ENCODE results near the gene ALPG. TPM values are rescaled to one million over a fixed set of nuclear protein-coding genes. Genes with fewer than 3 reads are reported as not detected.

ALPG gene
- total RNA-seq, 1 donor from 2014 or later: not detected

- DNase-seq (ENCODE audit: low read depth): no peak
These were observed 50.7 kb downstream of the ALPG start for GRCh38 chr2:232457121-232458011.

GRCh38 chr2:232458051-232458660, 51.5 kb downstream of the ALPG start:
- DNase-seq (ENCODE audit: low read depth): no peak

- no peak for DNase-seq (ENCODE audit: low read depth)
These were observed 52.2 kb downstream of the ALPG start for GRCh38 chr2:232458661-232459418.

- DNase-seq (ENCODE audit: low read depth): no peak
These were observed 52.9 kb downstream of the ALPG start for GRCh38 chr2:232459419-232460035.

GRCh38 chr2:232460171-232460570, 53.5 kb downstream of the ALPG start:
- no peak for DNase-seq (ENCODE audit: low read depth)

Other genes starting within 250 kb of the ALPG start
- gene ALPP, start 28.1 kb upstream of the ALPG start, total RNA-seq: not detected in 2 replicates
- not detected in 2 replicates for gene ALPI, start 49.3 kb downstream of the ALPG start, total RNA-seq
- gene ECEL1, start 81.0 kb downstream of the ALPG start, total RNA-seq: 0.65 TPM in 1 of 2 replicates, not detected in the other
- not detected in 2 replicates for gene PRSS56, start 113.5 kb downstream of the ALPG start, total RNA-seq
- gene CHRND, start 119.3 kb downstream of the ALPG start, total RNA-seq: not detected in 2 replicates
- not detected in 2 replicates for gene CHRNG, start 132.8 kb downstream of the ALPG start, total RNA-seq
- gene TIGD1, start 143.7 kb downstream of the ALPG start, total RNA-seq: 2.3 and 3.4 TPM in 2 replicates
- gene EIF4E2, start 143.8 kb downstream of the ALPG start, total RNA-seq: 60.0 and 179 TPM in 2 replicates
- 7.5 and 26.9 TPM in 2 replicates for gene EFHD1, start 226.8 kb downstream of the ALPG start, total RNA-seq